Loucy (cell line): Measurements from ENCODE around the gene TBC1D22A.

Experiments used
- H2AFZ ChIP-seq: fragments of 200-600 bp; sonication (generic); 2 replicates; pipeline ENCODE4 v1.6.0; 2016; ENCODE audit warnings: antibody characterized with exemption, mild to moderate bottlenecking, low read length, moderate library complexity
- H3F3A ChIP-seq: fragments of 200-600 bp; 2 replicates; pipeline ENCODE4 v1.6.0; 2016; ENCODE audit warnings: antibody characterized with exemption, low read depth, mild to moderate bottlenecking
- H3K27me3 ChIP-seq: fragments of 200-600 bp; sonication (generic); 2 replicates; pipeline ENCODE4 v1.6.1; 2014; ENCODE audit warnings: low read length, mild to moderate bottlenecking; ENCODE audit not compliant: insufficient read depth, poor library complexity, severe bottlenecking
- H3K36me3 ChIP-seq: fragments of 200-600 bp; sonication (generic); 2 replicates; pipeline ENCODE4 v1.6.1; 2016; ENCODE audit warnings: low read length; ENCODE audit not compliant: insufficient read depth
- H3K4me1 ChIP-seq: fragments of 200-600 bp; sonication (generic); 2 replicates; pipeline ENCODE4 v1.5.1; 2014; ENCODE audit warnings: low read length, mild to moderate bottlenecking; ENCODE audit not compliant: insufficient read depth, poor library complexity, severe bottlenecking
- H3K4me2 ChIP-seq: fragments of 200-600 bp; sonication (generic); 2 replicates; pipeline ENCODE4 v1.6.0; 2014; ENCODE audit warnings: antibody characterized with exemption, low read length, low read depth, mild to moderate bottlenecking; ENCODE audit not compliant: poor library complexity, severe bottlenecking
- H3K4me3 ChIP-seq: fragments of 200-600 bp; sonication (generic); 2 replicates; pipeline ENCODE4 v1.5.1; 2014; ENCODE audit warnings: low read length, mild to moderate bottlenecking, mixed read lengths; ENCODE audit not compliant: poor library complexity, severe bottlenecking
- H3K79me2 ChIP-seq: fragments of 200-600 bp; sonication (generic); 2 replicates; pipeline ENCODE4 v1.6.1; 2014; ENCODE audit warnings: low read length; ENCODE audit not compliant: insufficient read depth
- H3K9ac ChIP-seq: fragments of 200-600 bp; sonication (generic); 2 replicates; pipeline ENCODE4 v1.6.0; 2014; ENCODE audit warnings: mild to moderate bottlenecking, low read depth, low read length, moderate library complexity; ENCODE audit not compliant: poor library complexity, severe bottlenecking
- H3K9me2 ChIP-seq: fragments of 200-600 bp; sonication (generic); replicated peaks from 2 replicates; pipeline ENCODE4 v1.6.1; 2016; ENCODE audit warnings: low read depth, low read length, mixed read lengths
- H3K9me3 ChIP-seq: fragments of 200-600 bp; sonication (generic); 2 replicates; pipeline ENCODE4 v1.6.1; 2014; ENCODE audit warnings: mild to moderate bottlenecking, antibody characterized with exemption, low read length, low read depth; ENCODE audit not compliant: insufficient read depth
- H4K20me1 ChIP-seq: fragments of 200-600 bp; sonication (generic); 2 replicates; pipeline ENCODE4 v1.6.0; 2014; ENCODE audit warnings: antibody characterized with exemption, low read length, mild to moderate bottlenecking; ENCODE audit not compliant: insufficient read depth, poor library complexity, severe bottlenecking
- CTCF ChIP-seq: fragments of 200-600 bp; sonication (generic); conservative IDR thresholded peaks from 2 replicates; pipeline ENCODE4 v1.5.1; 2014; ENCODE audit warnings: mild to moderate bottlenecking, antibody characterized with exemption, low read length
- EZH2phosphoT487 ChIP-seq: fragments of 200-600 bp; IDR thresholded peaks from 2 replicates; pipeline ENCODE4 v1.6.1; 2018; ENCODE audit warnings: antibody characterized with exemption, mild to moderate bottlenecking, moderate library complexity, borderline replicate concordance

Gene TBC1D22A

GRCh38 chr22:46871826-46872225, 109.4 kb downstream of the TBC1D22A start:
- peaks cover 13% of the 10 kb centered on the region; the same call in 1 of the 2 replicates for H3K36me3 ChIP-seq
- H3F3A ChIP-seq = no peaks in the 10 kb centered on the region
- no peak overlapping the region for H3K4me3 ChIP-seq
- no peaks in the 10 kb centered on the region for H4K20me1 ChIP-seq
- no peaks in the 10 kb centered on the region for H3K27me3 ChIP-seq
- H3K9ac ChIP-seq = no peak overlapping the region
- no peak overlapping the region for H3K4me2 ChIP-seq
- TF ChIP-seq CTCF (no peak), EZH2phosphoT487 (no peak)
- no peaks in the 10 kb centered on the region; the same call in 1 of the 2 replicates for H3K79me2 ChIP-seq
- peaks cover 8% of the 10 kb centered on the region; the same call in 1 of the 2 replicates for H3K9me3 ChIP-seq
- H3K9me2 ChIP-seq = no peaks in the 10 kb centered on the region
- H2AFZ ChIP-seq = no peak overlapping the region
- H3K4me1 ChIP-seq = no peaks in the 10 kb centered on the region

GRCh38 chr22:46875089-46875488, 112.6 kb downstream of the TBC1D22A start:
- H3K27me3 ChIP-seq = no peaks in the 10 kb centered on the region
- peaks cover 16% of the 10 kb centered on the region; the same call in 1 of the 2 replicates for H3K36me3 ChIP-seq
- no peaks in the 10 kb centered on the region for H3F3A ChIP-seq
- TF ChIP-seq CTCF = no peak
- TF ChIP-seq EZH2phosphoT487 = no peak
- H3K9ac ChIP-seq = no peak overlapping the region
- H3K9me2 ChIP-seq = no peaks in the 10 kb centered on the region
- H3K4me1 ChIP-seq = no peaks in the 10 kb centered on the region
- no peak overlapping the region for H3K4me2 ChIP-seq
- H3K4me3 ChIP-seq = no peak overlapping the region
- peaks cover 8% of the 10 kb centered on the region; the same call in 1 of the 2 replicates for H3K9me3 ChIP-seq
- H2AFZ ChIP-seq = no peak overlapping the region
- H3K79me2 ChIP-seq = no peaks in the 10 kb centered on the region
- H4K20me1 ChIP-seq = peaks cover 5% of the 10 kb centered on the region

GRCh38 chr22:46876357-46876934, 114.0 kb downstream of the TBC1D22A start:
- peaks cover 5% of the 10 kb centered on the region for H4K20me1 ChIP-seq
- no peak overlapping the region for H3K9ac ChIP-seq
- no peak overlapping the region for H3K4me2 ChIP-seq
- TF ChIP-seq CTCF (no peak), EZH2phosphoT487 (no peak)
- no peaks in the 10 kb centered on the region for H3K79me2 ChIP-seq
- no peaks in the 10 kb centered on the region for H3K4me1 ChIP-seq
- H2AFZ ChIP-seq = no peak overlapping the region
- peaks cover 3% of the 10 kb centered on the region; the same call in 1 of the 2 replicates for H3K9me3 ChIP-seq
- no peaks in the 10 kb centered on the region for H3F3A ChIP-seq
- H3K36me3 ChIP-seq = peaks cover 5% of the 10 kb centered on the region; the same call in 1 of the 2 replicates
- no peaks in the 10 kb centered on the region for H3K27me3 ChIP-seq
- H3K9me2 ChIP-seq = no peaks in the 10 kb centered on the region
- H3K4me3 ChIP-seq = no peak overlapping the region
